ENCODE measurements around the gene LRCH2.

DNA sequence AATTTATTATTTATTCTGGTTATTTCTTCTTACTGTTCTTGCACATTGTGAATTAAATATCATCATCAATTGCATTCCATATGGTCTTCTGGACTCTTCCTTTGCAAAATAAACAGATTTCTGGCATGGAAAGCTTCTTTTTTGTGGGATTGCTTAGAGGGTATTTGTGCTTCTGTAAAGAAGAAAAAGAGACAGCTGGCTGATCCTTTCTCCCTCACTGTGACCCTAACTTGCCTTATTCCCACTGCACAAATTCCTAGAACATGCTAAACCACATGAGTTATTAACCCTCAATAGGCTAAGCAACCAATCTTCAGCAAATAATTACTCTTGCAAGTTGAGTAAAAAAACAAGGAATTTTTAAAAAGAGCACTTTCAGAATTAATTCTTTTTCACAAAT is 23.8 kb upstream of the LRCH2 start:
- TF ChIP-seq, protein P1, sequence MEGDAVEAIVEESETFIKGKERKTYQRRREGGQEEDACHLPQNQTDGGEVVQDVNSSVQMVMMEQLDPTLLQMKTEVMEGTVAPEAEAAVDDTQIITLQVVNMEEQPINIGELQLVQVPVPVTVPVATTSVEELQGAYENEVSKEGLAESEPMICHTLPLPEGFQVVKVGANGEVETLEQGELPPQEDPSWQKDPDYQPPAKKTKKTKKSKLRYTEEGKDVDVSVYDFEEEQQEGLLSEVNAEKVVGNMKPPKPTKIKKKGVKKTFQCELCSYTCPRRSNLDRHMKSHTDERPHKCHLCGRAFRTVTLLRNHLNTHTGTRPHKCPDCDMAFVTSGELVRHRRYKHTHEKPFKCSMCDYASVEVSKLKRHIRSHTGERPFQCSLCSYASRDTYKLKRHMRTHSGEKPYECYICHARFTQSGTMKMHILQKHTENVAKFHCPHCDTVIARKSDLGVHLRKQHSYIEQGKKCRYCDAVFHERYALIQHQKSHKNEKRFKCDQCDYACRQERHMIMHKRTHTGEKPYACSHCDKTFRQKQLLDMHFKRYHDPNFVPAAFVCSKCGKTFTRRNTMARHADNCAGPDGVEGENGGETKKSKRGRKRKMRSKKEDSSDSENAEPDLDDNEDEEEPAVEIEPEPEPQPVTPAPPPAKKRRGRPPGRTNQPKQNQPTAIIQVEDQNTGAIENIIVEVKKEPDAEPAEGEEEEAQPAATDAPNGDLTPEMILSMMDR (IDR thresholded peaks at IDR 0.05; ENCODE audit: low read depth, low read length), result no peak
- TF ChIP-seq, protein P2, sequence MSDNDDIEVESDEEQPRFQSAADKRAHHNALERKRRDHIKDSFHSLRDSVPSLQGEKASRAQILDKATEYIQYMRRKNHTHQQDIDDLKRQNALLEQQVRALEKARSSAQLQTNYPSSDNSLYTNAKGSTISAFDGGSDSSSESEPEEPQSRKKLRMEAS (IDR thresholded peaks at IDR 0.05; ENCODE audit: low read depth, low read length), result no peak
